H1 (cell line): ENCODE measurements around the gene EPB41L4A.

Experiments
- ATF2 ChIP-seq: IDR thresholded peaks from 2 replicates; pipeline ENCODE4 v1.6.1; 2012; ENCODE audit warnings: low read length, inconsistent platforms
- CBX5 ChIP-seq: fragments of 300-800, 300-1000 bp; sonication (generic); IDR thresholded peaks from 2 replicates; pipeline ENCODE4 v1.7.1; 2016; ENCODE audit warnings: antibody characterized with exemption, low read length, low read depth
- EP300 ChIP-seq, 2 experiments: IDR thresholded peaks; 1 replicate in 1 of 2; 2 replicates in 1 of 2; pipeline ENCODE4 v1.6.1; 2011 to 2012; ENCODE audit warnings: low read depth in 2 of 2, low read length in 2 of 2, mild to moderate bottlenecking in 2 of 2, borderline replicate concordance in 1 of 2, inconsistent platforms in 1 of 2, moderate library complexity in 1 of 2
- EZH2 ChIP-seq: fragments of 200-600 bp; sonication (generic); IDR thresholded peaks from 2 replicates; pipeline ENCODE4 v1.7.1; 2012; ENCODE audit warnings: low read depth, mild to moderate bottlenecking, moderate library complexity, low read length, inconsistent platforms; ENCODE audit not compliant: severe bottlenecking
- MAFK ChIP-seq: IDR thresholded peaks from 2 replicates; pipeline ENCODE4 v1.6.1; 2012; ENCODE audit warnings: low read depth, mild to moderate bottlenecking, improper control_type of control experiment, low read length
- POLR2A ChIP-seq, 2 experiments: IDR thresholded peaks; 1 replicate in 1 of 2; 2 replicates in 1 of 2; pipeline ENCODE4 v1.6.1; 2011; ENCODE audit warnings: low read depth in 2 of 2, low read length in 2 of 2, mild to moderate bottlenecking in 2 of 2; ENCODE audit errors: control extremely low read depth in 1 of 2
- TAF1 ChIP-seq: IDR thresholded peaks from 2 replicates; pipeline ENCODE4 v1.6.1; 2011; ENCODE audit warnings: mild to moderate bottlenecking, low read depth, low read length
- TF ChIP-seq, protein P1 (sequence below), 3 experiments: IDR thresholded peaks; 1 replicate in 2 of 3; 2 replicates in 1 of 3; pipeline versions ENCODE4 v1.5.1 to v1.6.1; 2011; ENCODE audit warnings: low read length in 3 of 3, mild to moderate bottlenecking in 3 of 3, inconsistent platforms in 2 of 3, low read depth in 1 of 3, moderate library complexity in 1 of 3; ENCODE audit not compliant: insufficient read depth in 1 of 3; ENCODE audit errors: control extremely low read depth in 1 of 3
- TF ChIP-seq, protein P2 (sequence below): IDR thresholded peaks from 2 replicates; pipeline ENCODE4 v1.6.1; 2011; ENCODE audit warnings: low read depth, mild to moderate bottlenecking, low read length; ENCODE audit not compliant: insufficient read depth

- TF ChIP-seq, protein P1, sequence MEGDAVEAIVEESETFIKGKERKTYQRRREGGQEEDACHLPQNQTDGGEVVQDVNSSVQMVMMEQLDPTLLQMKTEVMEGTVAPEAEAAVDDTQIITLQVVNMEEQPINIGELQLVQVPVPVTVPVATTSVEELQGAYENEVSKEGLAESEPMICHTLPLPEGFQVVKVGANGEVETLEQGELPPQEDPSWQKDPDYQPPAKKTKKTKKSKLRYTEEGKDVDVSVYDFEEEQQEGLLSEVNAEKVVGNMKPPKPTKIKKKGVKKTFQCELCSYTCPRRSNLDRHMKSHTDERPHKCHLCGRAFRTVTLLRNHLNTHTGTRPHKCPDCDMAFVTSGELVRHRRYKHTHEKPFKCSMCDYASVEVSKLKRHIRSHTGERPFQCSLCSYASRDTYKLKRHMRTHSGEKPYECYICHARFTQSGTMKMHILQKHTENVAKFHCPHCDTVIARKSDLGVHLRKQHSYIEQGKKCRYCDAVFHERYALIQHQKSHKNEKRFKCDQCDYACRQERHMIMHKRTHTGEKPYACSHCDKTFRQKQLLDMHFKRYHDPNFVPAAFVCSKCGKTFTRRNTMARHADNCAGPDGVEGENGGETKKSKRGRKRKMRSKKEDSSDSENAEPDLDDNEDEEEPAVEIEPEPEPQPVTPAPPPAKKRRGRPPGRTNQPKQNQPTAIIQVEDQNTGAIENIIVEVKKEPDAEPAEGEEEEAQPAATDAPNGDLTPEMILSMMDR (IDR thresholded peaks at IDR 0.05; ENCODE audit: control extremely low read depth in 1 of 3, insufficient read depth in 1 of 3, low read depth in 1 of 3, low read length in 3 of 3) = no peak
- TF ChIP-seq, protein P2, sequence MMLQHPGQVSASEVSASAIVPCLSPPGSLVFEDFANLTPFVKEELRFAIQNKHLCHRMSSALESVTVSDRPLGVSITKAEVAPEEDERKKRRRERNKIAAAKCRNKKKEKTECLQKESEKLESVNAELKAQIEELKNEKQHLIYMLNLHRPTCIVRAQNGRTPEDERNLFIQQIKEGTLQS = no peak
- TF ChIP-seq EZH2 (no peak), MAFK (no peak), TAF1 (no peak), POLR2A (IDR thresholded peaks at IDR 0.05; ENCODE audit: control extremely low read depth in 1 of 2, low read depth in 2 of 2, low read length in 2 of 2) (no peak), ATF2 (no peak), CBX5 (no peak), EP300 (IDR thresholded peaks at IDR 0.05; ENCODE audit: borderline replicate concordance in 1 of 2, low read depth in 2 of 2, low read length in 2 of 2) (no peak)
Measured at GRCh38 chr5:112228667-112229066, 190.4 kb downstream of the EPB41L4A start.
